ENCODE data around the gene RTN4RL2.
"Not testable (repeated sequence)": the region's sequence is repeated elsewhere in the genome, so short reads cannot be mapped to it uniquely, and the experiment has no call there.

The RTN4RL2 gene

GRCh38 chr11:57434640-57435546 is 25.4 kb upstream of the RTN4RL2 start:
- H3K9ac ChIP-seq (ENCODE audit: low read length) = no peak overlapping the region
- H3K36me3 ChIP-seq (ENCODE audit: insufficient read depth, low read length) = no peaks in the 10 kb centered on the region
- H3K9me3 ChIP-seq (ENCODE audit: low read length) = no peaks in the 10 kb centered on the region
- H3K4me1 ChIP-seq (ENCODE audit: insufficient read depth, low read length) = peaks cover 6% of the 10 kb centered on the region
- no peaks in the 10 kb centered on the region for H3K27me3 ChIP-seq (ENCODE audit: control insufficient read depth in 1 of 2, insufficient read depth in 2 of 2, low read length in 2 of 2)
- no peak overlapping the region for H3K27ac ChIP-seq (ENCODE audit: low read depth, low read length)
- H3K4me3 ChIP-seq (ENCODE audit: low read depth in 1 of 2, low read length in 2 of 2) = no peak overlapping the region

DNA sequence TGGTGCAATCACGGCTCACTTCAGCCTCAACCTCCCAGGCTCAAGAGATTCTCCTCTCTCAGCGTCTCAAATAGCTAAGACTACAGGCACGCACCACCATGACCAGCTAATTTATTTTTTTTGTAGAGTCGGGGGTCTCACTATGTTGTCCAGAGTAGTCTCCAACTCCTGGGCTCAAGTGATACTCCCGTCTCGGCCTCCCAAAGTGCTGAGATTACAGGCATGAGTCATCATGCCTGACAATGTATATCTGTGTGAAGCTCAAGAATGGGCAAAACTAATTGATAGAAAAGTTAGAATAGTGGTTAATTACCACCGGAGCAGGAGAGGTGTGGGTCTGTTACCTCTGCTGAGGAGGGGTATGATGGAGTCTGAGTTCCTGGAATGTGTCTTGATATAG is 24.3 kb upstream of the RTN4RL2 start:
- H3K36me3 ChIP-seq (ENCODE audit: insufficient read depth, low read length) = no peaks in the 10 kb centered on the region
- H3K9ac ChIP-seq (ENCODE audit: low read length) = no peak overlapping the region
- no peaks in the 10 kb centered on the region for H3K9me3 ChIP-seq (ENCODE audit: low read length)
- H3K4me3 ChIP-seq (ENCODE audit: low read depth in 1 of 2, low read length in 2 of 2) = no peak overlapping the region
- H3K4me1 ChIP-seq (ENCODE audit: insufficient read depth, low read length) = peaks cover 6% of the 10 kb centered on the region
- H3K27me3 ChIP-seq (ENCODE audit: control insufficient read depth in 1 of 2, insufficient read depth in 2 of 2, low read length in 2 of 2) = no peaks in the 10 kb centered on the region
- no peak overlapping the region for H3K27ac ChIP-seq (ENCODE audit: low read depth, low read length)

GRCh38 chr11:57438345-57439285 is 21.7 kb upstream of the RTN4RL2 start:
- H3K36me3 ChIP-seq (ENCODE audit: insufficient read depth, low read length) = no peaks in the 10 kb centered on the region
- no peak overlapping the region for H3K4me3 ChIP-seq (ENCODE audit: low read depth in 1 of 2, low read length in 2 of 2)
- H3K27me3 ChIP-seq (ENCODE audit: control insufficient read depth in 1 of 2, insufficient read depth in 2 of 2, low read length in 2 of 2) = no peaks in the 10 kb centered on the region
- H3K9me3 ChIP-seq (ENCODE audit: low read length) = no peaks in the 10 kb centered on the region
- no peak overlapping the region for H3K27ac ChIP-seq (ENCODE audit: low read depth, low read length)
- peaks cover 6% of the 10 kb centered on the region for H3K4me1 ChIP-seq (ENCODE audit: insufficient read depth, low read length)
- H3K9ac ChIP-seq (ENCODE audit: low read length) = no peak overlapping the region

DNA sequence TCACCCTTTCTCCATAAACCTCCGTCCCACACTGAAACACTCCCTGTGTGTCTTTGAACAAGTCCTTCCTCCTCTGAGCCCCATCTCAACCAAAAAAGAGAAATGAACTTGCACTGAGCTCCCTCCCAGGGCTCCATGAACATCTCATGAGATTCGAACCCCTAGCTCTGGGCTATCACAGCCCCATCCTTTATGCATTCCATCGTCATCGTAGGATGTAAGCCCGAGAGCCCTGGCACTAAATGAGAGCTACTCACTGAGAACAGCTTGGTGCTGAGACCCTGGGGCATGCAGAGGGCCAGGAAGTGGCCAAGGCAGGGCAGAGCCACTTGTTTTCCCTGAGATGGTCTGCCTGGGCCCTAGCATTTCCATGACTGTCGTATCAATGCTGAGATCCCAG is 20.5 kb upstream of the RTN4RL2 start:
- no peak overlapping the region for H3K4me3 ChIP-seq (ENCODE audit: low read depth in 1 of 2, low read length in 2 of 2)
- H3K9me3 ChIP-seq (ENCODE audit: low read length) = no peaks in the 10 kb centered on the region
- peaks cover 3% of the 10 kb centered on the region for H3K4me1 ChIP-seq (ENCODE audit: insufficient read depth, low read length)
- no peaks in the 10 kb centered on the region for H3K27me3 ChIP-seq (ENCODE audit: control insufficient read depth in 1 of 2, insufficient read depth in 2 of 2, low read length in 2 of 2)
- H3K27ac ChIP-seq (ENCODE audit: low read depth, low read length) = no peak overlapping the region
- no peak overlapping the region for H3K9ac ChIP-seq (ENCODE audit: low read length)
- H3K36me3 ChIP-seq (ENCODE audit: insufficient read depth, low read length) = no peaks in the 10 kb centered on the region

DNA sequence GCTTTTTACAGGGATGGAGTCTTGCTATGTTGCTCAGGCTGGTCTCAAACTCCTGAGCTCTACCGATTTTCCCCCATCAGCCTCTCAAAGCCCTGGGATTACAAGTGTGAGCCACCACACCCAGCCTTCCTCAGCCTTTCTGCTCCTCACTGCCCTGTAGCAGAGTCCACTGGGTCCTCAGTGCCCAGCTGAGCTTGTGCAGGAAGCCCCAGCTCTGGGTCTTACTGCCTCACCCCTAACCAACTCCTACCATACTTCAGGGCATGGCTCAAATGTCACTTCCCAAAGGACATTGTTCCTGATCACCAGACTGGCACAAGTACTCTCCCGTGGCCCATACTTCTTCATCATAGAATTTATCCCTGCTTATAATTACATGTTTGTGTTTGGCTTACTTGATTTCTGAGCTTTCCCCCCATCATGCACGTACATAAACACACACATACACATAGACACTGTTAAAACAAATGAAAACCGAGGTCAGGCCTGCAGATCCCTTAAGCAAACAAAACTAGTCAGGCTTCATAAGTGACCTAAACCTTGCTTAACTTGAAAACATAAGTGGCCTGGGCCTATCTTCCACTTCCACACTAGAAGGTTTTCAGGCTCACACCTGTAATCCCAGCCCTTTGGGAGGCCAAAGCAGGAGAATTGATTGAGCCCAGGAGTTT is 19.4 kb upstream of the RTN4RL2 start:
- no peak overlapping the region for H3K9ac ChIP-seq (ENCODE audit: low read length)
- no peaks in the 10 kb centered on the region for H3K4me1 ChIP-seq (ENCODE audit: insufficient read depth, low read length)
- no peak overlapping the region for H3K27ac ChIP-seq (ENCODE audit: low read depth, low read length)
- H3K9me3 ChIP-seq (ENCODE audit: low read length) = no peaks in the 10 kb centered on the region
- H3K36me3 ChIP-seq (ENCODE audit: insufficient read depth, low read length) = no peaks in the 10 kb centered on the region
- H3K4me3 ChIP-seq (ENCODE audit: low read depth in 1 of 2, low read length in 2 of 2) = no peak overlapping the region
- H3K27me3 ChIP-seq (ENCODE audit: control insufficient read depth in 1 of 2, insufficient read depth in 2 of 2, low read length in 2 of 2) = no peaks in the 10 kb centered on the region

DNA sequence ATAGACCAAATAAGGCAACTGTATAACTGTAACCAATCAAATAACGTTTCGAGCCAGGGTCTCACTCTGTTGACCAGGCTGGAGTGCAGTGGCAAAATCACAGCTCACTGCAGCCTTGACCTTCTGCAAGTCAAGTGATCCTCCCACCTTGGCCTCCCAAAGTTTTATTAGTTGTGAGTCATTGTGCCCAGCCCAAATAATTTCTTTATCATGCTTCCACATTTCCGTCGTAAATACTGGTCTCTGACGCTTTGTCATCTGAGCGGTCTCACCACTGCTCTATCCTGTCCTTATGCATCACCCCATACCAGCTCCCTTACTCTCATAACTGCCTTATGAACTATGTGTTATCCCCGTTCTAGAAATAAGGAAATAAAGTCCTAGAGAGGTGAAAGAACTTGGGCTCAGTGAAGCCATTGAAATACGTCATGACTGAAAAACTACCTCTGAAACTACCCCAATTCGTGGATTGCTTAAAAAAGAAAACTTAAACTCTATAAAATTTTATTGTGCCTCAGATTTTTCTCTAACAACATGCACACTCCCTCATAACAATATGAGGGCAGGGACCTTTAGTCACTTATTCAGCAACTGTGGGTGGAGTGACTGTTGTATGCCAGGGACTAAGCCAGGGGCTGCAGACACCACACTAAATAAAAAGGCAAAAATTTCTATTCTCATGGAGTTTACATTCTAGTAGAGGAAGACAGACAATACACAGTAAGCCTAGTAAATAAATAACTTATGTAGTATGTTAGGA is 15.8 kb upstream of the RTN4RL2 start:
- Histone ChIP-seq H3K27ac (ENCODE audit: low read depth, low read length) (no peak overlapping the region), H3K9ac (ENCODE audit: low read length) (no peak overlapping the region), H3K4me1 (ENCODE audit: insufficient read depth, low read length) (no peaks in the 10 kb centered on the region)

DNA sequence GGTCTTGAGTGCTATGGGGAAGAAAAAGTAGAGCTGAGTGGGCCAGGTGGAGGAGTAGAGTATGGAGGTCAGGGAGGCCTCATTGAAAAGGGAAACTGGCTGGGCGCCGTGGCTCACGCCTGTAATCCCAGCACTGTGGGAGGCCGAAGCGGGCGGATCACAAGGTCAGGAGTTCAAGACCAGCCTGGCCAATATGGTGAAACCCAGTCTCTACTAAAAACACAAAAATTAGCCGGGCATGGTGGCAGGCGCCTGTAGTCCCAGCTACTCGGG is 15.3 kb upstream of the RTN4RL2 start:
- H3K9ac ChIP-seq (ENCODE audit: low read length); H3K9me3 ChIP-seq (ENCODE audit: low read length); H3K4me1 ChIP-seq (ENCODE audit: insufficient read depth, low read length); H3K36me3 ChIP-seq (ENCODE audit: insufficient read depth, low read length); H3K27me3 ChIP-seq (ENCODE audit: control insufficient read depth in 1 of 2, insufficient read depth in 2 of 2, low read length in 2 of 2); H3K27ac ChIP-seq (ENCODE audit: low read depth, low read length); H3K4me3 ChIP-seq (ENCODE audit: low read depth in 1 of 2, low read length in 2 of 2): not testable (repeated sequence)

More for the DNA sequence above, 15.8 kb upstream of the RTN4RL2 start:
- Histone ChIP-seq H3K4me3 (ENCODE audit: low read depth in 1 of 2, low read length in 2 of 2) (no peak overlapping the region), H3K9me3 (ENCODE audit: low read length) (no peaks in the 10 kb centered on the region), H3K27me3 (ENCODE audit: control insufficient read depth in 1 of 2, insufficient read depth in 2 of 2, low read length in 2 of 2) (no peaks in the 10 kb centered on the region), H3K36me3 (ENCODE audit: insufficient read depth, low read length) (no peaks in the 10 kb centered on the region)

DNA sequence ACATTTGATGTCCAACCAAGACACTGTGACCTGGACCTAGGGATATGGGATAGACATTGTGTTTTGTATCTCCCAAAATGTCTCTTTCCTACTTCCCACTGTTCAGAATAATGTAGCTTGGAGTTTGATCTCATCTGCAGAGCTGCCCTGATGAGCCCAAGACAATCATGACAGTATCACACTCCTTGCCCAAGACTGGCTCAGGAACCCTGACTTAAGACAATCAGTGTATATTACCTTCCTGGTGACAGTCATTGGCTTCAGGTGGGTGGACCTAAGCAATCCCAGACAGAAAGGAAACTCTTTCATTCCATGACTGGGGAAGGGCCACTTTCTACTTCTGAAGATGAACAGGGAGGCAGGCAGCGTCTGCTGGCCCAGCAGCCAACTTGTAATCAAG is 14.3 kb upstream of the RTN4RL2 start:
- no peaks in the 10 kb centered on the region for H3K27me3 ChIP-seq (ENCODE audit: control insufficient read depth in 1 of 2, insufficient read depth in 2 of 2, low read length in 2 of 2)
- no peaks in the 10 kb centered on the region for H3K36me3 ChIP-seq (ENCODE audit: insufficient read depth, low read length)
- H3K9me3 ChIP-seq (ENCODE audit: low read length) = no peaks in the 10 kb centered on the region
- no peaks in the 10 kb centered on the region for H3K4me1 ChIP-seq (ENCODE audit: insufficient read depth, low read length)
- no peak overlapping the region for H3K9ac ChIP-seq (ENCODE audit: low read length)
- no peak overlapping the region for H3K4me3 ChIP-seq (ENCODE audit: low read depth in 1 of 2, low read length in 2 of 2)
- H3K27ac ChIP-seq (ENCODE audit: low read depth, low read length) = no peak overlapping the region

GRCh38 chr11:57453543-57454177 is 6.7 kb upstream of the RTN4RL2 start:
- Histone ChIP-seq H3K27me3 (ENCODE audit: control insufficient read depth in 1 of 2, insufficient read depth in 2 of 2, low read length in 2 of 2) (peaks cover 14 to 21% of the 10 kb centered on the region in 2 donors), H3K4me3 (ENCODE audit: low read depth in 1 of 2, low read length in 2 of 2) (no peak overlapping the region)

DNA sequence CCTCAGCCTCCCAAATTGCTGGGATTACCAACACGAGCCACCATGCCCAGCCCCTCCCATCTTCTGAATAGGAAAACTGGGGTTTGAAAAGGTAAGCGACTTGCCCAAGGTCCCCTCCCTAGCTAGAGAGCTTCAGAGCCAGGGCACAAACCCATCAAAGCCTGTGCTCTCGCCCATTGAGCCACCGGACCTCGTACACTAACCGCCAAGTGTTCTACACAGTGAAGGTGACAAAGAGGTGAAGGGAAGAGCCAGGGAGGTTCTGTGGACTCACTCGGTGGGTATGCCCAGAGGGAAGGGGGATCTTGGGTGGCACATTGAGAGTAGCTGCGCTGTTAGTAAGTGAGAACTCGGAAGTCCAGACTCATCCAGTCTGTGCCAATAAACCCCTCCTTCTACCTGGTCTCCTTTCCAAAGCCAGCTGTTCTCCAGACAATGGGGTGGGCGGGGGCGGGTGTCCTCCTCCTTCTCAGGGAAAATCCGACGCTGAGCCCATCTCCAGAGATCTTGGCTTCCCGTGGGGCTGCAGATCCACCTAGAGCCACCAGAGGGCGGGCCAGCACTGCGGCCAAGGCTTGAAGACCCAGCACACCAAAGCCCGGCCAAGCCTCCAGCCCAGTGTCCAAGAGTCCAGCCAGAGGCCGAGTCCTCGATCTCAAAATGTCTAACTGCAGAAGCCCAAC is 3.2 kb upstream of the RTN4RL2 start:
- H3K27me3 ChIP-seq (ENCODE audit: control insufficient read depth in 1 of 2, insufficient read depth in 2 of 2, low read length in 2 of 2) = peaks cover 30 to 51% of the 10 kb centered on the region in 2 donors
- H3K4me1 ChIP-seq (ENCODE audit: insufficient read depth, low read length) = peaks cover 25% of the 10 kb centered on the region
- no peak overlapping the region for H3K9ac ChIP-seq (ENCODE audit: low read length)
- no peak overlapping the region for H3K27ac ChIP-seq (ENCODE audit: low read depth, low read length)
- no peaks in the 10 kb centered on the region for H3K9me3 ChIP-seq (ENCODE audit: low read length)
- no peak overlapping the region for H3K4me3 ChIP-seq (ENCODE audit: low read depth in 1 of 2, low read length in 2 of 2)
- H3K36me3 ChIP-seq (ENCODE audit: insufficient read depth, low read length) = no peaks in the 10 kb centered on the region

More at GRCh38 chr11:57453543-57454177, 6.7 kb upstream of the RTN4RL2 start:
- Histone ChIP-seq H3K27ac (ENCODE audit: low read depth, low read length) (no peak overlapping the region), H3K9ac (ENCODE audit: low read length) (no peak overlapping the region), H3K36me3 (ENCODE audit: insufficient read depth, low read length) (no peaks in the 10 kb centered on the region), H3K9me3 (ENCODE audit: low read length) (no peaks in the 10 kb centered on the region), H3K4me1 (ENCODE audit: insufficient read depth, low read length) (peaks cover 11% of the 10 kb centered on the region)
